Stimulated activated CD4-positive, alpha-beta T cell treated with anti-CD3 and anti-CD28 coated beads, TNF-alpha, amount 100 ng/mL, for 24 hours (primary cell): Measurements from ENCODE around the gene TBC1D13.
"Not testable (repeated sequence)": the region's sequence is repeated elsewhere in the genome, so short reads cannot be mapped to it uniquely, and the experiment has no call there.

Experiments
- DNase-seq, 3 experiments: peaks; one replicate each; pipeline ENCODE4 v3.0.0-alpha.2; 2020; ENCODE audit warnings: low read depth in 3 of 3

The TBC1D13 gene

GRCh38 chr9:128820665-128821583 is 33.9 kb downstream of the TBC1D13 start:
- DNase-seq: no peak

- no peak for DNase-seq
These were observed 34.7 kb downstream of the TBC1D13 start for GRCh38 chr9:128821584-128822406.

- DNase-seq: no peak
These were observed 35.5 kb downstream of the TBC1D13 start for GRCh38 chr9:128822407-128823042.

- no peak for DNase-seq
These were observed 36.4 kb downstream of the TBC1D13 start for GRCh38 chr9:128823362-128823902.

GRCh38 chr9:128823903-128824406 is 36.9 kb downstream of the TBC1D13 start:
- no peak for DNase-seq

- no peak for DNase-seq
These were observed 37.9 kb downstream of the TBC1D13 start for GRCh38 chr9:128824911-128825310.

GRCh38 chr9:128825923-128826700 is 39.1 kb downstream of the TBC1D13 start:
- DNase-seq: no peak

- no peak for DNase-seq
These were observed 41.2 kb downstream of the TBC1D13 start for GRCh38 chr9:128828267-128828666.

- DNase-seq: no peak
These were observed 41.8 kb downstream of the TBC1D13 start for GRCh38 chr9:128828719-128829452.

GRCh38 chr9:128829477-128830251 is 42.6 kb downstream of the TBC1D13 start, which contains the start of gene SPOUT1:
TSS of gene SPOUT1 (minus strand) at chr9:128829794. CDS start at chr9:128829780, 14 bp downstream.
- DNase-seq: peak; percentile 88 to 94 (median 89)

GRCh38 chr9:128833696-128834095 is 46.6 kb downstream of the TBC1D13 start:
- no peak for DNase-seq

GRCh38 chr9:128835246-128836210 is 48.5 kb downstream of the TBC1D13 start:
- DNase-seq: no peak

GRCh38 chr9:128836509-128837145 is 49.6 kb downstream of the TBC1D13 start:
- DNase-seq: no peak

GRCh38 chr9:128838338-128838737 is 51.3 kb downstream of the TBC1D13 start:
- DNase-seq: no peak

GRCh38 chr9:128840524-128840923 is 53.5 kb downstream of the TBC1D13 start:
- no peak for DNase-seq

GRCh38 chr9:128841694-128842492 is 54.8 kb downstream of the TBC1D13 start:
- DNase-seq: no peak

GRCh38 chr9:128843171-128843570 is 56.1 kb downstream of the TBC1D13 start:
- DNase-seq: not testable (repeated sequence)
